ENCODE data around the gene ACOT6.

The ACOT6 gene

DNA sequence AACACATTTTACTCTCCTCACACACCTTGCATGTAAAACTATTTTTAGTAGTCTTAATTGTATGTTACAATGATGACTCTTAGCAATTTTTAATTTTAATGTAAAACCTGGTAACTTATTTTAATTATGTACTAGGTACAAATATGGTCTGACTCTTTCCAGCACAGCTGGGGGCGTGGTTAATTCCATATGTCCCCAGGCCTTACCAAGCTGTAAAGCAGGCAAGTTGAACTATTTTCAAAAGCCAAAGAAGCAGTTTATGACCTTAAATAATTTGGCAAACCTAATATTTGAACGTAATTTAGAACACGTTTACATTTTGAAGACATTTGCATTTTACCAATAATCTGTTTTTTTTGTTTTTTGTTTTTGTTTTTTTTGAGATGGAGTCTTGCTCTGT, 9.3 kb upstream of the ACOT6 start:
- TF ChIP-seq, protein P1, sequence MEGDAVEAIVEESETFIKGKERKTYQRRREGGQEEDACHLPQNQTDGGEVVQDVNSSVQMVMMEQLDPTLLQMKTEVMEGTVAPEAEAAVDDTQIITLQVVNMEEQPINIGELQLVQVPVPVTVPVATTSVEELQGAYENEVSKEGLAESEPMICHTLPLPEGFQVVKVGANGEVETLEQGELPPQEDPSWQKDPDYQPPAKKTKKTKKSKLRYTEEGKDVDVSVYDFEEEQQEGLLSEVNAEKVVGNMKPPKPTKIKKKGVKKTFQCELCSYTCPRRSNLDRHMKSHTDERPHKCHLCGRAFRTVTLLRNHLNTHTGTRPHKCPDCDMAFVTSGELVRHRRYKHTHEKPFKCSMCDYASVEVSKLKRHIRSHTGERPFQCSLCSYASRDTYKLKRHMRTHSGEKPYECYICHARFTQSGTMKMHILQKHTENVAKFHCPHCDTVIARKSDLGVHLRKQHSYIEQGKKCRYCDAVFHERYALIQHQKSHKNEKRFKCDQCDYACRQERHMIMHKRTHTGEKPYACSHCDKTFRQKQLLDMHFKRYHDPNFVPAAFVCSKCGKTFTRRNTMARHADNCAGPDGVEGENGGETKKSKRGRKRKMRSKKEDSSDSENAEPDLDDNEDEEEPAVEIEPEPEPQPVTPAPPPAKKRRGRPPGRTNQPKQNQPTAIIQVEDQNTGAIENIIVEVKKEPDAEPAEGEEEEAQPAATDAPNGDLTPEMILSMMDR (IDR thresholded peaks at IDR 0.05; ENCODE audit: extremely low read depth, missing control alignments), result no peak
- no peak for DNase-seq (ENCODE audit: low spot score)

DNA sequence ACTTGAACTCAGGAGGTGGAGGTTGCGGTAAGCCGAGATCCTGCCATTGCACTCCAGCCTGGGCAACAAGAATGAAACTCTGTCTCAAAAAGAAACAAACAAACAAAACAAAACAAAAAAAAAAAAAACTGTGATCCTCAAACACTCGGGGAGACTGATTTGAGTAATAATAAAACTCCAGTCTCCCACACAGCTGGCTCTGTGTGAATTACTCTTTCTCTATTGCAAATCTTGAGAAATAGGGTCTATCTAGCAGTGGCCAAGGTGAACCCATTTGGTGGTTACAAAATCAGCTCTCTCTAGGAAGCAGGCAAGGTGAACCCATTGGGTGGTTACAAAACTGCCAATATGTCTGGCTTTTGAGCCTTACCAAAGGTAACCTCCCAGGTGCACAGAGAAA, 6.0 kb upstream of the ACOT6 start:
- no peak for DNase-seq (ENCODE audit: low spot score)
- TF ChIP-seq, protein P1 (IDR thresholded peaks at IDR 0.05; ENCODE audit: extremely low read depth, missing control alignments), result no peak

DNA sequence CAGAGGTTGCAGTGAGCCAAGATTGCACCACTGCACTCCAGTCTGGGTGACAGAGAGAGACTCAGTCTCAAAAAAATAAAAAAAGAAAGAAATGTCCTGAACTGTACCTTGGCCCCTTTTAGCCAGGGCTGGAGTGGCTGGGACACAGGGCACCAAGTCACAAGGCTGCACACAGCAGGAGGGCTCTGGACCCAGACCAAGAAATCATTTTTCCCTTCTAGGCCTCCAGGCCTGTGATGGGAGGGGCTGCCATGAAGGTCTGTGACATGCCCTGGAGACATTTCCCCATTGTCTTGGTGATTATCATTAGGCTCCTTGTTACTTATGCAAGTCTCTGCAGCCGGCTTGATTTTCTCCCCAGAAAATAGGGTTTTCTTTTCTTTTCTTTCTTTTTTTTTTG, 5.1 kb upstream of the ACOT6 start:
- no peak for DNase-seq (ENCODE audit: low spot score)
- TF ChIP-seq, protein P1 (IDR thresholded peaks at IDR 0.05; ENCODE audit: extremely low read depth, missing control alignments), result no peak

DNA sequence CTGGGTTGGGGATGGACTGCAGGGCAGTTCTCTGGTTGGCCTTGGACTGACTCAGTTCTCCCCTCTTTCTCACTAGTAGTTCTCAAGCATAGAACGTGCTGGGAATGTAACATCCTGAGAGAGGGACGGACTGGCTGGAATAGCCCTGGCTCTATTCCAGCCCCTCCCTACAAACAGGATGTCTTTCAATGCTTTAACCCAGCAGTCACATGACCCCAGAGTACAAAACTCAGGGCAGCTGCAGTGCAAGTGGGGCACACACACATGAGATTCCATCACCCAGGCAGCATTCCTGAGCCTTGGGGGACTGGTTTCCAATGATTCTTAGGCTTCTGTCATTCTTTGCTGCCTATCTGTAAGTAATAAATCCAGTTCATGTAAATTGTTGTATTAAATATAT, 1.6 kb upstream of the ACOT6 start:
- TF ChIP-seq, protein P1 (IDR thresholded peaks at IDR 0.05; ENCODE audit: extremely low read depth, missing control alignments), result no peak
- no peak for DNase-seq (ENCODE audit: low spot score)

DNA sequence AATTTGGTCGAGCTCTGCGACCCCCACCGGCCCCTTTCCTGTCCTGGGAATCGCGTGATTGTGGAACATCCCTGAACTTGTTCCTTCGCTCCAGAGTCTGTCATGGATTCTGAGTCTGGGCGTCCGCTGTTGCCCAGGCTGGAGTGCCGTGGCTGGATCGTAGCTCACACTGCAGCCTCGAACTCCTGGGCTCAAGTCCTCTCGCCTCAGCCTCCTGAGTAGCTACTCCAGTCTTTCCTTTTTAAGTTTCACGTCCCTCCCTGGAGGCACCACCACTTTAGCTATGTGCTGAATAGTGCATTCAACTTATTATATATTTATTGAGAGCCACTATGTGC, 698 bp downstream of the ACOT6 start:
- TF ChIP-seq, protein P1 (IDR thresholded peaks at IDR 0.05; ENCODE audit: extremely low read depth, missing control alignments), result no peak
- no peak for DNase-seq (ENCODE audit: low spot score)

DNA sequence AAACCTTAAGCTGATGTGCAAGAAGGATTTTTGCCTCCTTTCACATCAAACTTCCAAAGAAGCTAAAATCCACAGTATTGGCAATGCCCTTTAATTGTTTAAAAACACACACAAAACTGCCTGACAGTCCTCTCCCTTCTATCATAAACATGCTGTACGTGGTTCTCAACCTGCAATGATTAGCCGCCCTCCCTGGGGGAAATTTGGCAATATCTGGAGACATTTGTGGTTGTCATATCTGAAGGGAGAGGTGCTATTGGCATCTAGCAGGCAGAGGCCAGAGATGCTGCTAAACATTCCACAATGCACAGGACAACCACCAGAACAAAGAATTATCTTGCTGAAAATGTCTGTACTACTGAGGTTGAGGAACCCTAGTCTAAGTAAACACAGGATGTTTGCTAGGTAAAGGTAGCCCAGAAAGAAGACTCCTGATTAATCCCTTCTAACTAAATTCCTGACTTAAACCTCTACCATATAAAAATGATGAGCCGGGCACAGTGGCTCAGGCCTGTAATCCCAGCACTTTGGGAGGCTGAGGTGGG, 1.2 kb downstream of the ACOT6 start:
- TF ChIP-seq, protein P1 (IDR thresholded peaks at IDR 0.05; ENCODE audit: extremely low read depth, missing control alignments), result no peak
- DNase-seq (ENCODE audit: low spot score), result no peak

DNA sequence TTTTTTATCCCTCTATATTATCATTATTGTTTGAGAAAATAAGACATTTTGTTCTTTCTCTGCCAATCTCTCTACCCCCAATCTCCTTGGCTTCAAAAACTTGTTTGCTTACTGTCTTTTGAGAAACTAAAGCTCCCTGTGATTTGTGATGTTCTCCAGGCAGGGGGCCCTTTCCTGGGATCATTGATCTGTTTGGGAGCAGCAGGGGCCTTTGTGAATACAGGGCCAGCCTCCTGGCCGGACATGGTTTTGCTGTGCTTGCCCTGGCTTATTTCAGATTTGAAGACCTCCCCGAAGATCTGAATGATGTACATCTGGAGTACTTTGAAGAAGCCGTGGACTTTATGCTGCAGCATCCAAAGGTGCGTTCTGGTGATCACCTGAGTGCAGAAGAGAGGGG, 4.5 kb downstream of the ACOT6 start:
- TF ChIP-seq, protein P1 (IDR thresholded peaks at IDR 0.05; ENCODE audit: extremely low read depth, missing control alignments), result no peak
- DNase-seq (ENCODE audit: low spot score), result no peak

Measured in GM20000 (cell line).